Placental pericyte (primary cell): ENCODE measurements around the gene PNP. TPM values are rescaled to one million over a fixed set of nuclear protein-coding genes. Genes with fewer than 3 reads are reported as not detected.

Experiments
- total RNA-seq: library from RNA; depleted of rRNA; stranded (reverse); fragments of >200 nt; gene quantifications from 2 replicates; pipeline ENCODE4 v1.2.3, GENCODE V29; 2012

PNP gene
- total RNA-seq, result 79.7 and 104 TPM in 2 replicates

DNA sequence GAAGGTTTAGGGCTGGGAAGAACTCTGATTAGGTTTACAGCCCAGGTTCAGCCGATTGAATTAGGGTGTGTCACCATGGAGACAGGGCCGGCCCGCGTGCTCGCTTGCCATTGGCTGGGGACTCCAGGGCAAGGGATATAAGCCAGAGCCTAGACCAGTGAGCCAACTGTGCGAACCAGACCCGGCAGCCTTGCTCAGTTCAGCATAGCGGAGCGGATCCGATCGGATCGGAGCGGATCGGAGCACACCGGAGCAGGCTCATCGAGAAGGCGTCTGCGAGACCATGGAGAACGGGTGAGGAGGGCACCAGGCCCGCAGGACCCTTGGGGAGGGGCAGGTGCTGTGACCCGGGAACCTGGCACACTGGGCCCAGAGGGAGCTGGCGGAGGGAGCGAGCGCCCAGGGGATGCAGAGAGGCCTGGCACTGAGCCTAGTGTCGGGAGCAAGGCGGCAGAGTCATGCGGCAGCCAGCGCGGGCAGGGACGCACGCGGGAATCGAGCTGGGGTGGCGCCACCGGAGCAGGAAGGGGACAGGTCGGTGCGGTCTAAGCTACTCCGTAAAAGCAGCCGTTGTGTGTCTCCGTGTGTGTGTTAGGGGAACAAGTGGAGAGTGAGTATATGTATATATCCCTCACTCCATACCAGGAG is at the start of gene PNP:
TSS of gene PNP (plus strand) at position 165 of the 648 bp plus-strand sequence. CDS start at position 284, 119 bp downstream.

DNA sequence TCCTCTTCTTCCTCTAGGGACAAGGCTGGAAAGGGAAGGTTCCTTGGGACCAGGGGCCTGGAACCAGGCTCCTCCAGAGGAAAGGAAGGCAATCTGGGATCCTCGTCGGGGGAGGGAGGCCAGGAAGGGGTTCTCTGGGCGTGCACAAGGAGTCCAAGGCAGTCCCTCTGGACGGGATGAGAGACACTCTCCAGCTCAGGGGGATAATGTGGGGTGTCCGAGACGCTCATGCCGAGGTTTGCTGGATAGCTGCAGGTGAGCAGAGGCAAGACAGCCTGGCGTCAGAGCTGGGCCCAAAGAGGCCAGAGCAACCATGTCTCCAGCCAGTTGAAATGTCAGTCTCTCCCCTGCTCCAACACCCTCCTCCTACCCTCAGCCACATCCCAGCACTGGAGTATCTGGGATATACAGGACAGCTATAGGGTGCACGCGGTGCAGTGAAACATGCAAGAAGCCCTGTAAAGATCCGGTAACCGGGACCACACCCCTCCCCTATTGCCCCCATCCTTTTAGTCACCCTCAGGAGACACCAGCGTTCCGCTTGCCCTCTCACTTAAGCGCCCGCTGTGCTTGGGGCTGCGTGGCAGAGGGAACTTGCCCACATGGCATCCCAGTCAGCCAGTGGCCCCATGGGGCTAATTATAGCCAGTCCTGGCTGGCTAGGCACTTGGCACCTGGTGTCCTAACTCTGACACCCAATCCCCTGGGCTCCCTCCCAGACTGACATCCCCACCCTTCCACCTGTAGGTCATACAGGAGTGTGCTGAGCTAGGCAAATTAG is 33.4 kb upstream of the PNP start, which contains the start of gene KLHL33:
TSS of gene KLHL33 (minus strand) at position 585 of the 781 bp plus-strand sequence. CDS start at position 230, 355 bp downstream.

DNA sequence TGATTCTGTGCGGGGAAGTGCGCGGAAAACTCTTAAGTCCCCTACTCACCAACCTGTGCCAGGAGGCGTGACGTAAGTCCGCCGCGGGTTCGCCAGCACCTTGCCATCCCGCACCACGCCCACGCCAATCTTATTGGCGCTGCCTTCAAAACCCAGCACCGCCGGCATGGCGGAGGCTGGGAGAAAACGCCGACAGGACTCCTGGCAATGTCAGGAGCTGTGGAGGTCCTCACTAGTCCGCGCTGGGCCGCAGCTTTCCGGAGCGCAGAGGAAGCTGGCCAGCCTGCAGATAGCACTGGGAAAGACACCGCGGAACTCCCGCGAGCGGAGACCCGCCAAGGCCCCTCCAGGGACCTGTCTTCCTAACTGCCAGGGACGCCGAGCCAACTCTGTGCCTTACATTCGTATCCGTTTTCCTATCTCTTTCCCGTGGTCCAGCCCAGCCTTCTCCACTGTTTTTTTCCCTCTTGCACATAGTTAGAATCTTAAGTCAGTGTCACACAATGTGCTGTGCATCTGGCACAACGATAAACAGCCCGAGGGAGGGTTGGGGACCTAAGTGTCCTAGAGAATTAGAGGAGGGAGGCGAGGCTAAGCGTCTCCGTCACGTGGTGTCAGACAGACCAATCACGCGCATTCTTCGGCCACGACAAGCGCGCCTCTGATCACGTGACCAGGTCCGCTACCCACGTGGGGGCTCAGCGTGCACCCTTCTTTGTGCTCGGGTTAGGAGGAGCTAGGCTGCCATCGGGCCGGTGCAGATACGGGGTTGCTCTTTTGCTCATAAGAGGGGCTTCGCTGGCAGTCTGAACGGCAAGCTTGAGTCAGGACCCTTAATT is 14.5 kb upstream of the PNP start, which contains the start of the genes APEX1 and OSGEP:
TSS of gene APEX1 (plus strand) at position 711 of the 839 bp plus-strand sequence. CDS start 420 bp downstream, outside the sequence.
TSS of gene OSGEP (minus strand) at position 297 of the 839 bp plus-strand sequence. CDS start at position 168, 129 bp downstream.

DNA sequence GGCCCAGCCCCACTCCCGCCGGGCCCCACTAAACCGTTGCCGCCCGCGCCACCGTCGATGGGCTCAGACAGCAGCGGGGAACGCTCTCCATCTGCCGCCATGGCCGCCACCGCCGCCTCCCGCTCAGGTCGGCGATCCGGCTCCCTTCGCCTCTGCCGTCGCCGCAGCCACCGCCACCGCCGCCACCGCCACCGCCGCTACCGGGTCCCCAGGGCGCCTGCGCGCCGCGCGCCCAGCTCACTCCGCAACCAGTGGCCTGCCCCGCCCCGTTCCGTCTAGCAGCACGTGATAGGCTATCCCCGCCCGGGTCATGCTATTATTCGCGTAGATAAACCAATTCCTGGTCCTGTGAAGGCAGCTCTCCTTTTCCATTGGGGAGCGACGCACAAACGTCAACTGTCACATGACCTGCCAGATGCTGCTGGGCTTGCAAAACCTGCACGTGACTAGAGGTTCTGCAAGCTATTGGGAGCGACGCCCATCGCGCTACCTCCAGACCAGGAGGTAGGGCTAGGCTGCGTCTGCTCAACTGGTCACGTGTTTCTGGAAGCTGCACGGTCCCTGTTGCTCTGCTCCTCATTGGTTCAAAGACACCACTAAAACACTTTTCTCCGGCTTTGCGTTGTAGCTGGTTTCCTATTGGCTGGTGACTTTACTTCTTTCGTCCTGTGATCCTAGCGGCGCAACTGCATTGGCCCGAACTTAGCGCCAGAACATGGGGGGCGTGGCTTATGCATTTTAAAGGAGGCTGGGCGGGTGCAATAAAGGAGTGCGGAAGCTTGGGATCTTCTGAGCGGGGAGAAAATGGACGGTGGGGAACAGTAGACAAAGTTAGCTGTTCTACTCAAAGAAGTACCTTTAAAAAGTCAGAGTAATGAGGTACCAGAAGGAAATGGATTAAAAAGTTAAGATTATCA is 7.7 kb upstream of the PNP start, which contains the start of gene PIP4P1:
TSS of gene PIP4P1 (minus strand) at position 210 of the 917 bp plus-strand sequence. CDS start at position 101, 109 bp downstream.

Other genes starting within 250 kb of the PNP start
- gene OR11H6, start 245.7 kb upstream of the PNP start, total RNA-seq, result not detected in 2 replicates
- gene OR11H7, start 240.4 kb upstream of the PNP start, total RNA-seq, result not detected in 2 replicates
- gene OR11H4, start 230.1 kb upstream of the PNP start, total RNA-seq, result not detected in 2 replicates
- 19.7 and 21.0 TPM in 2 replicates for gene TTC5, start 163.5 kb upstream of the PNP start, total RNA-seq
- 36.2 and 44.9 TPM in 2 replicates for gene CCNB1IP1, start 136.1 kb upstream of the PNP start, total RNA-seq
- gene PARP2, start 125.8 kb upstream of the PNP start, total RNA-seq, result 10.1 and 18.9 TPM in 2 replicates
- 15.8 and 27.2 TPM in 2 replicates for gene TEP1, start 55.9 kb upstream of the PNP start, total RNA-seq
- under 0.01 TPM in 1 of 2 replicates, not detected in the other for gene KLHL33, start 33.2 kb upstream of the PNP start, total RNA-seq
- gene OSGEP, start 14.6 kb upstream of the PNP start, total RNA-seq, result 31.3 and 60.0 TPM in 2 replicates
- 70.2 and 100 TPM in 2 replicates for gene APEX1, start 14.2 kb upstream of the PNP start, total RNA-seq
- gene PIP4P1, start 8.0 kb upstream of the PNP start, total RNA-seq, result 24.3 and 43.5 TPM in 2 replicates
- not detected in 2 replicates for gene RNASE10, start 36.1 kb downstream of the PNP start, total RNA-seq
- not detected in 2 replicates for gene RNASE9, start 91.6 kb downstream of the PNP start, total RNA-seq
- gene RNASE11, start 118.6 kb downstream of the PNP start, total RNA-seq, result not detected in 2 replicates
- gene RNASE12, start 122.0 kb downstream of the PNP start, total RNA-seq, result not detected in 2 replicates
- gene OR6S1, start 172.3 kb downstream of the PNP start, total RNA-seq, result not detected in 2 replicates
- 2.9 and 7.0 TPM in 2 replicates for gene RNASE4, start 215.2 kb downstream of the PNP start, total RNA-seq
- 1.4 and 6.8 TPM in 2 replicates for gene ANG, start 219.4 kb downstream of the PNP start, total RNA-seq